NCI-H1417 treated with DMSO at 0.1 percent for 48 hours (cell line): ENCODE data around the gene ICAM5.
"Not testable (repeated sequence)": the region's sequence is repeated elsewhere in the genome, so short reads cannot be mapped to it uniquely, and the experiment has no call there.

ENCODE experiments used
- DNase-seq: peaks from one replicate; lab custom pipeline; 2025; lab: John Stamatoyannopoulos, UW

Gene ICAM5

GRCh38 chr19:10320602-10321416 is 31.1 kb downstream of the ICAM5 start:
- DNase-seq, result no peak

GRCh38 chr19:10321417-10321797 is 31.7 kb downstream of the ICAM5 start:
- no peak for DNase-seq

- DNase-seq, result no peak
Measured at GRCh38 chr19:10321874-10322835, 32.4 kb downstream of the ICAM5 start.

- no peak for DNase-seq
Measured at GRCh38 chr19:10325732-10326131, 36.0 kb downstream of the ICAM5 start.

GRCh38 chr19:10327793-10328192 is 38.0 kb downstream of the ICAM5 start:
- no peak for DNase-seq

GRCh38 chr19:10328558-10329429 is 39.0 kb downstream of the ICAM5 start:
- no peak for DNase-seq

GRCh38 chr19:10329555-10329954 is 39.8 kb downstream of the ICAM5 start:
- DNase-seq, result no peak

GRCh38 chr19:10332158-10332964 is 42.6 kb downstream of the ICAM5 start:
- DNase-seq, result no peak

GRCh38 chr19:10332965-10333757 is 43.4 kb downstream of the ICAM5 start, which contains the start of gene RAVER1:
Gene RAVER1 (minus strand): TSS chr19:10333529. CDS start chr19:10333507, 22 bp downstream.
- DNase-seq, result peak; percentile 83

GRCh38 chr19:10333758-10334587 is 44.2 kb downstream of the ICAM5 start:
- no peak for DNase-seq

- DNase-seq, result no peak
Measured at GRCh38 chr19:10334588-10335351, 45.0 kb downstream of the ICAM5 start.

- DNase-seq, result no peak
Measured at GRCh38 chr19:10335352-10335985, 45.7 kb downstream of the ICAM5 start.

GRCh38 chr19:10336725-10337124 is 47.0 kb downstream of the ICAM5 start:
- DNase-seq, result not testable (repeated sequence)

GRCh38 chr19:10338940-10339339 is 49.2 kb downstream of the ICAM5 start:
- DNase-seq, result no peak

GRCh38 chr19:10339380-10339960 is 49.7 kb downstream of the ICAM5 start, which contains the start of gene ICAM3:
Gene ICAM3 (minus strand): TSS chr19:10339624. CDS start chr19:10339614, 10 bp downstream.
- DNase-seq, result no peak

- DNase-seq, result no peak
Measured at GRCh38 chr19:10339977-10340376, 50.2 kb downstream of the ICAM5 start.

GRCh38 chr19:10343495-10343894 is 53.7 kb downstream of the ICAM5 start:
- DNase-seq, result no peak
